HepG2 (cell line): ENCODE data around the gene LDLR. TPM values are rescaled to one million over a fixed set of nuclear protein-coding genes. Genes with fewer than 3 reads are reported as not detected.
A peak's percentile ranks its signal among the peaks of the same experiment; 100 is the strongest.

Experiments used
- CHD2 ChIP-seq: IDR thresholded peaks from 2 replicates; pipeline ENCODE4 v1.6.1; 2011; ENCODE audit warnings: low read depth, low read length, improper control_type of control experiment
- ESRRA ChIP-seq: sonication (generic); formaldehyde crosslinking; IDR thresholded peaks from 2 replicates; pipeline ENCODE4 v1.5.1; 2020; ENCODE audit warnings: mild to moderate bottlenecking, low read depth, missing genetic modification reagents
- FOSL2 ChIP-seq: sonication (generic); formaldehyde crosslinking; IDR thresholded peaks from 2 replicates; pipeline ENCODE4 v1.4.0; 2020; ENCODE audit warnings: missing genetic modification reagents
- LCORL ChIP-seq, 2 experiments: fragments of 450-650 bp in 1 of 2; sonication (generic) in 1 of 2; formaldehyde crosslinking in 1 of 2; IDR thresholded peaks; 2 replicates each; pipeline versions ENCODE4 v1.5.0 to v1.6.1; 2017 to 2020; ENCODE audit warnings: antibody characterized with exemption in 1 of 2, missing genetic modification reagents in 1 of 2
- MYC ChIP-seq: sonication (generic); formaldehyde crosslinking; IDR thresholded peaks from 2 replicates; pipeline ENCODE4 v1.9.0; 2021; ENCODE audit warnings: missing genetic modification reagents, borderline replicate concordance
- NCOA2 ChIP-seq: sonication (generic); formaldehyde crosslinking; IDR thresholded peaks from 2 replicates; pipeline ENCODE4 v1.8.0; 2022; ENCODE audit warnings: inconsistent platforms
- NFKB2 ChIP-seq: sonication (generic); formaldehyde crosslinking; IDR thresholded peaks from 2 replicates; pipeline ENCODE4 v1.4.0; 2020; ENCODE audit warnings: missing genetic modification reagents, borderline replicate concordance
- RFXAP ChIP-seq: sonication (generic); formaldehyde crosslinking; IDR thresholded peaks from 2 replicates; pipeline ENCODE4 v1.4.0; 2020; ENCODE audit warnings: missing genetic modification reagents, borderline replicate concordance
- SNAPC2 ChIP-seq: sonication (generic); formaldehyde crosslinking; IDR thresholded peaks from 2 replicates; pipeline ENCODE4 v1.8.1; 2022; ENCODE audit warnings: mild to moderate bottlenecking, missing genetic modification reagents
- TEAD2 ChIP-seq: sonication (generic); formaldehyde crosslinking; IDR thresholded peaks from 2 replicates; pipeline ENCODE4 v1.9.0; 2021; ENCODE audit warnings: missing genetic modification reagents
- ZNF629 ChIP-seq: sonication (generic); formaldehyde crosslinking; conservative IDR thresholded peaks from 2 replicates; pipeline ENCODE4 v1.5.0; 2020; ENCODE audit warnings: missing genetic modification reagents
- ZNF761 ChIP-seq: sonication (generic); formaldehyde crosslinking; conservative IDR thresholded peaks from 2 replicates; pipeline ENCODE4 v1.4.0; 2020; ENCODE audit warnings: mild to moderate bottlenecking, missing genetic modification reagents
- ZNF891 ChIP-seq: sonication (generic); formaldehyde crosslinking; IDR thresholded peaks from 2 replicates; pipeline ENCODE4 v1.5.0; 2020; ENCODE audit warnings: mild to moderate bottlenecking, missing genetic modification reagents
- ZSCAN22 ChIP-seq: sonication (generic); formaldehyde crosslinking; IDR thresholded peaks from 2 replicates; pipeline ENCODE4 v1.4.0; 2020; ENCODE audit warnings: mild to moderate bottlenecking, missing genetic modification reagents
- ZSCAN25 ChIP-seq: sonication (generic); formaldehyde crosslinking; IDR thresholded peaks from 2 replicates; pipeline ENCODE4 v1.8.0; 2022; ENCODE audit warnings: mild to moderate bottlenecking, missing genetic modification reagents
- ZSCAN30 ChIP-seq: sonication (generic); formaldehyde crosslinking; IDR thresholded peaks from 2 replicates; pipeline ENCODE4 v1.5.0; 2020; ENCODE audit warnings: mild to moderate bottlenecking, missing genetic modification reagents
- polyA plus RNA-seq, 8 experiments: library from polyadenylated mRNA; depleted of rRNA in 3 of 8; stranded (reverse) in 7 of 8; unstranded in 1 of 8; fragments of >200 nt; fragmentation: Illumina TruSeq in 4 of 8; extraction: Trizol in 4 of 8; gene quantifications; 2 replicates each; pipeline versions ENCODE4 v1.2.1 to v1.2.3, GENCODE V29; 2011 to 2016; ENCODE audit warnings: low read depth in 4 of 8, missing spikeins in 1 of 8, mixed read lengths in 1 of 8; ENCODE audit not compliant: insufficient read depth in 1 of 8
- total RNA-seq, 5 experiments: library from RNA; depleted of rRNA; stranded (reverse); fragments of >200 nt; fragmentation: Illumina TruSeq; extraction: Trizol; gene quantifications; 2 replicates each; pipeline ENCODE4 v1.2.3, GENCODE V29; 2016; ENCODE audit warnings: low read depth in 1 of 5
- TF ChIP-seq, protein P1 (sequence below): sonication (generic); formaldehyde crosslinking; IDR thresholded peaks from 2 replicates; pipeline ENCODE4 v1.5.0; 2020; ENCODE audit warnings: missing genetic modification reagents
- TF ChIP-seq, protein P2 (sequence below): sonication (generic); formaldehyde crosslinking; IDR thresholded peaks from 2 replicates; pipeline ENCODE4; 2020; ENCODE audit warnings: missing genetic modification reagents, mild to moderate bottlenecking, borderline replicate concordance
- TF ChIP-seq, protein P3 (sequence below): sonication (generic); formaldehyde crosslinking; IDR thresholded peaks from 2 replicates; pipeline ENCODE4 v1.8.1; 2023; ENCODE audit warnings: mild to moderate bottlenecking, moderate library complexity, missing genetic modification reagents
- TF ChIP-seq, protein P4 (sequence below): sonication (generic); formaldehyde crosslinking; IDR thresholded peaks from 2 replicates; pipeline ENCODE4 v1.4.0; 2020; ENCODE audit warnings: missing genetic modification reagents
- TF ChIP-seq, protein P5 (sequence below): sonication (generic); formaldehyde crosslinking; IDR thresholded peaks from 2 replicates; pipeline ENCODE4 v1.8.0; 2022; ENCODE audit warnings: missing genetic modification reagents, low read depth, mild to moderate bottlenecking, borderline replicate concordance
- TF ChIP-seq, protein P6 (sequence below): sonication (generic); formaldehyde crosslinking; IDR thresholded peaks from 2 replicates; pipeline ENCODE4 v1.4.0; 2020; ENCODE audit warnings: mild to moderate bottlenecking, missing genetic modification reagents

LDLR gene
- total and polyA plus RNA-seq, 2 of the 13 experiments (the other 11 are each of a cell fraction or from before 2014, with no cell fraction given): 51.6 to 92.5 TPM

DNA sequence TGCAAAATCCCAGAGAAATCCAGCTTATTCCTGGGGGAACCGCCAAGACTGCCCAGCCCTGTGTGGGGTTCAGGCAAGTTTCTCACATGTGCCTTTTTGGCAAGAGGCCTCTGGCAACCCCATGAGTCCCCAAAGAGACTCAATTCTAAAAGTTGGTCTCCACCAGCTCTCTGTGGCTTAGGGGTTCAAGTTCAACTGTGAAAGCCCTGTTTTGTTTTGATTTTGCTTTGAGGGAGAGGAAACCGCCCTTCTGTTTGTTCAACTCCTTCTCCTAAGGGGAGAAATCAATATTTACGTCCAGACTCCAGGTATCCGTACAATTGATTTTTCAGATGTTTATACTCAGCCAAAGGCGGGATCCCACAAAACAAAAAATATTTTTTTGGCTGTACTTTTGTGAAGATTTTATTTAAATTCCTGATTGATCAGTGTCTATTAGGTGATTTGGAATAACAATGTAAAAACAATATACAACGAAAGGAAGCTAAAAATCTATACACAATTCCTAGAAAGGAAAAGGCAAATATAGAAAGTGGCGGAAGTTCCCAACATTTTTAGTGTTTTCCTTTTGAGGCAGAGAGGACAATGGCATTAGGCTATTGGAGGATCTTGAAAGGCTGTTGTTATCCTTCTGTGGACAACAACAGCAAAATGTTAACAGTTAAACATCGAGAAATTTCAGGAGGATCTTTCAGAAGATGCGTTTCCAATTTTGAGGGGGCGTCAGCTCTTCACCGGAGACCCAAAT is 583 bp upstream of the LDLR start (continued):
- TF ChIP-seq, protein P1, sequence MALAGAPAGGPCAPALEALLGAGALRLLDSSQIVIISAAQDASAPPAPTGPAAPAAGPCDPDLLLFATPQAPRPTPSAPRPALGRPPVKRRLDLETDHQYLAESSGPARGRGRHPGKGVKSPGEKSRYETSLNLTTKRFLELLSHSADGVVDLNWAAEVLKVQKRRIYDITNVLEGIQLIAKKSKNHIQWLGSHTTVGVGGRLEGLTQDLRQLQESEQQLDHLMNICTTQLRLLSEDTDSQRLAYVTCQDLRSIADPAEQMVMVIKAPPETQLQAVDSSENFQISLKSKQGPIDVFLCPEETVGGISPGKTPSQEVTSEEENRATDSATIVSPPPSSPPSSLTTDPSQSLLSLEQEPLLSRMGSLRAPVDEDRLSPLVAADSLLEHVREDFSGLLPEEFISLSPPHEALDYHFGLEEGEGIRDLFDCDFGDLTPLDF (CRISPR knock-in tag): peak; percentile 53; the same call in 1 of the 2 replicates
- TF ChIP-seq, protein P2, sequence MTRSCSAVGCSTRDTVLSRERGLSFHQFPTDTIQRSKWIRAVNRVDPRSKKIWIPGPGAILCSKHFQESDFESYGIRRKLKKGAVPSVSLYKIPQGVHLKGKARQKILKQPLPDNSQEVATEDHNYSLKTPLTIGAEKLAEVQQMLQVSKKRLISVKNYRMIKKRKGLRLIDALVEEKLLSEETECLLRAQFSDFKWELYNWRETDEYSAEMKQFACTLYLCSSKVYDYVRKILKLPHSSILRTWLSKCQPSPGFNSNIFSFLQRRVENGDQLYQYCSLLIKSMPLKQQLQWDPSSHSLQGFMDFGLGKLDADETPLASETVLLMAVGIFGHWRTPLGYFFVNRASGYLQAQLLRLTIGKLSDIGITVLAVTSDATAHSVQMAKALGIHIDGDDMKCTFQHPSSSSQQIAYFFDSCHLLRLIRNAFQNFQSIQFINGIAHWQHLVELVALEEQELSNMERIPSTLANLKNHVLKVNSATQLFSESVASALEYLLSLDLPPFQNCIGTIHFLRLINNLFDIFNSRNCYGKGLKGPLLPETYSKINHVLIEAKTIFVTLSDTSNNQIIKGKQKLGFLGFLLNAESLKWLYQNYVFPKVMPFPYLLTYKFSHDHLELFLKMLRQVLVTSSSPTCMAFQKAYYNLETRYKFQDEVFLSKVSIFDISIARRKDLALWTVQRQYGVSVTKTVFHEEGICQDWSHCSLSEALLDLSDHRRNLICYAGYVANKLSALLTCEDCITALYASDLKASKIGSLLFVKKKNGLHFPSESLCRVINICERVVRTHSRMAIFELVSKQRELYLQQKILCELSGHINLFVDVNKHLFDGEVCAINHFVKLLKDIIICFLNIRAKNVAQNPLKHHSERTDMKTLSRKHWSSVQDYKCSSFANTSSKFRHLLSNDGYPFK: no peak
- TF ChIP-seq NFKB2 (CRISPR knock-in tag): no peak
- no peak for TF ChIP-seq ZNF629 (CRISPR knock-in tag)
- no peak for TF ChIP-seq ZSCAN25
- TF ChIP-seq ZSCAN22 (CRISPR knock-in tag): no peak
- no peak for TF ChIP-seq CHD2
- TF ChIP-seq, protein P3, sequence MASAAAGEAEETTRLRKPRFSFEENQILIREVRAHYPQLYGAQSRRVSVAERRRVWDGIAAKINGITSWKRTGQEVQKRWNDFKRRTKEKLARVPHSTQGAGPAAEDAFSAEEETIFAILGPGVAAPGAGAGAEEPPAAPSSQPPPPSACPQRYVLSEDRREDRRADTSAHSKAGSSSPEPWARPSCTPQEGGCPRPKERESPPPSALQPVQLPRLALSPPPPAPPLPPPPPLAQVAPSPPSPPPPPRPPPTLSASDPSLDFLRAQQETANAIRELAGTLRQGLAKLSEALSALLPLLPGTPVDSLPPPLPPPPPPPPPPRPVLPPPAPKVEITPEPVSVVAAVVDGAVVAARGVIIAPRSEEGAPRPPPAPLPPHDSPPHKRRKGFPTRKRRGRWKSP (CRISPR knock-in tag): no peak
- TF ChIP-seq MYC (CRISPR knock-in tag): no peak
- peak; percentile 53; the same call in 1 of the 2 replicates for TF ChIP-seq FOSL2 (CRISPR knock-in tag)
- no peak for TF ChIP-seq ESRRA (CRISPR knock-in tag)
- TF ChIP-seq RFXAP (CRISPR knock-in tag): 0 out of 2 replicates have a peak, but pooled peaks have one; percentile 13
- TF ChIP-seq, protein P4, sequence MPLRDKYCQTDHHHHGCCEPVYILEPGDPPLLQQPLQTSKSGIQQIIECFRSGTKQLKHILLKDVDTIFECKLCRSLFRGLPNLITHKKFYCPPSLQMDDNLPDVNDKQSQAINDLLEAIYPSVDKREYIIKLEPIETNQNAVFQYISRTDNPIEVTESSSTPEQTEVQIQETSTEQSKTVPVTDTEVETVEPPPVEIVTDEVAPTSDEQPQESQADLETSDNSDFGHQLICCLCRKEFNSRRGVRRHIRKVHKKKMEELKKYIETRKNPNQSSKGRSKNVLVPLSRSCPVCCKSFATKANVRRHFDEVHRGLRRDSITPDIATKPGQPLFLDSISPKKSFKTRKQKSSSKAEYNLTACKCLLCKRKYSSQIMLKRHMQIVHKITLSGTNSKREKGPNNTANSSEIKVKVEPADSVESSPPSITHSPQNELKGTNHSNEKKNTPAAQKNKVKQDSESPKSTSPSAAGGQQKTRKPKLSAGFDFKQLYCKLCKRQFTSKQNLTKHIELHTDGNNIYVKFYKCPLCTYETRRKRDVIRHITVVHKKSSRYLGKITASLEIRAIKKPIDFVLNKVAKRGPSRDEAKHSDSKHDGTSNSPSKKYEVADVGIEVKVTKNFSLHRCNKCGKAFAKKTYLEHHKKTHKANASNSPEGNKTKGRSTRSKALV (CRISPR knock-in tag): no peak; the same call in 1 of the 2 replicates
- no peak for TF ChIP-seq ZSCAN30 (CRISPR knock-in tag)
- TF ChIP-seq TEAD2 (CRISPR knock-in tag): no peak
- TF ChIP-seq, protein P5, sequence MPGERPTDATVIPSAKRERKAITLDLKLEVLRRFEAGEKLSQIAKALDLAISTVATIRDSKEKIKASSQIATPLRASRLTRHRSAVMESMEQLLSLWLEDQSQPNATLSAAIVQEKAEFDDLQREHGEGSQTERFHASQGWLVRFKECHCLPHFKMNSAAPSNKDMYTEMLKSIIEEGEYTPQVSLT: no peak
- TF ChIP-seq ZNF891 (CRISPR knock-in tag): no peak
- TF ChIP-seq NCOA2 (CRISPR knock-in tag): peak; percentile 66
- TF ChIP-seq LCORL (IDR thresholded peaks at IDR 0.05): no peak
- TF ChIP-seq LCORL (CRISPR knock-in tag; IDR thresholded peaks at IDR 0.05): no peak
- TF ChIP-seq, protein P6, sequence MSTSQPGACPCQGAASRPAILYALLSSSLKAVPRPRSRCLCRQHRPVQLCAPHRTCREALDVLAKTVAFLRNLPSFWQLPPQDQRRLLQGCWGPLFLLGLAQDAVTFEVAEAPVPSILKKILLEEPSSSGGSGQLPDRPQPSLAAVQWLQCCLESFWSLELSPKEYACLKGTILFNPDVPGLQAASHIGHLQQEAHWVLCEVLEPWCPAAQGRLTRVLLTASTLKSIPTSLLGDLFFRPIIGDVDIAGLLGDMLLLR: no peak
- no peak for TF ChIP-seq SNAPC2 (CRISPR knock-in tag)
- TF ChIP-seq ZNF761 (CRISPR knock-in tag): no peak
